ENCODE results near the gene NUFIP2.

DNA sequence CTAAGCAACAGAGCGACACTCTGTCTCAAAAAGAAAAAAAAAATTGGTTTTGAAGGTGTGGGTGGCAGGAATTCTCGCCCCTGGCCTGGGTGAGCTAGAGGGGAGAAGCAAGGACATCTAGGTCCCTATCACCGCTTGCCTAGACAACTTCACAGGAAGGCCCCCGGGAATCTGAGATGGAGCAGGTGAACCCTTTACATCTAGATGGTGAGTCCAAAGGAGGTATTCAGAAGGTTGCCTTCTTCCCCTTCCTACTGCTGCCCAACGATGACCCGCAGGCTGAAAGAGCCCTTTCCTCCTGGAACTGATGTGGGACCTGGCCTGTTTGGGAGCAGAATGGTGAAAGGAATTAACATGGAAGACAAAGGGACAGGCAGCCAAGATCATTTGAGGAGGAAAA, 48.5 kb downstream of the NUFIP2 start:
- TF ChIP-seq, protein P1, sequence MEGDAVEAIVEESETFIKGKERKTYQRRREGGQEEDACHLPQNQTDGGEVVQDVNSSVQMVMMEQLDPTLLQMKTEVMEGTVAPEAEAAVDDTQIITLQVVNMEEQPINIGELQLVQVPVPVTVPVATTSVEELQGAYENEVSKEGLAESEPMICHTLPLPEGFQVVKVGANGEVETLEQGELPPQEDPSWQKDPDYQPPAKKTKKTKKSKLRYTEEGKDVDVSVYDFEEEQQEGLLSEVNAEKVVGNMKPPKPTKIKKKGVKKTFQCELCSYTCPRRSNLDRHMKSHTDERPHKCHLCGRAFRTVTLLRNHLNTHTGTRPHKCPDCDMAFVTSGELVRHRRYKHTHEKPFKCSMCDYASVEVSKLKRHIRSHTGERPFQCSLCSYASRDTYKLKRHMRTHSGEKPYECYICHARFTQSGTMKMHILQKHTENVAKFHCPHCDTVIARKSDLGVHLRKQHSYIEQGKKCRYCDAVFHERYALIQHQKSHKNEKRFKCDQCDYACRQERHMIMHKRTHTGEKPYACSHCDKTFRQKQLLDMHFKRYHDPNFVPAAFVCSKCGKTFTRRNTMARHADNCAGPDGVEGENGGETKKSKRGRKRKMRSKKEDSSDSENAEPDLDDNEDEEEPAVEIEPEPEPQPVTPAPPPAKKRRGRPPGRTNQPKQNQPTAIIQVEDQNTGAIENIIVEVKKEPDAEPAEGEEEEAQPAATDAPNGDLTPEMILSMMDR (IDR thresholded peaks at IDR 0.05) = no peak
- no peak for TF ChIP-seq POLR2AphosphoS5 (IDR thresholded peaks at IDR 0.05)
- no peak for TF ChIP-seq POLR2A (IDR thresholded peaks at IDR 0.05)
- TF ChIP-seq EP300 (IDR thresholded peaks at IDR 0.05) = no peak

Data from upper lobe of left lung (tissue), 4 donors.